ENCODE measurements around the gene MMP14. TPM values are rescaled to one million over a fixed set of nuclear protein-coding genes. Genes with fewer than 3 reads are reported as not detected.

MMP14 gene
- total and polyA plus RNA-seq, 5 donors, result 33.3 to 64.1 (median 48.6) TPM

DNA sequence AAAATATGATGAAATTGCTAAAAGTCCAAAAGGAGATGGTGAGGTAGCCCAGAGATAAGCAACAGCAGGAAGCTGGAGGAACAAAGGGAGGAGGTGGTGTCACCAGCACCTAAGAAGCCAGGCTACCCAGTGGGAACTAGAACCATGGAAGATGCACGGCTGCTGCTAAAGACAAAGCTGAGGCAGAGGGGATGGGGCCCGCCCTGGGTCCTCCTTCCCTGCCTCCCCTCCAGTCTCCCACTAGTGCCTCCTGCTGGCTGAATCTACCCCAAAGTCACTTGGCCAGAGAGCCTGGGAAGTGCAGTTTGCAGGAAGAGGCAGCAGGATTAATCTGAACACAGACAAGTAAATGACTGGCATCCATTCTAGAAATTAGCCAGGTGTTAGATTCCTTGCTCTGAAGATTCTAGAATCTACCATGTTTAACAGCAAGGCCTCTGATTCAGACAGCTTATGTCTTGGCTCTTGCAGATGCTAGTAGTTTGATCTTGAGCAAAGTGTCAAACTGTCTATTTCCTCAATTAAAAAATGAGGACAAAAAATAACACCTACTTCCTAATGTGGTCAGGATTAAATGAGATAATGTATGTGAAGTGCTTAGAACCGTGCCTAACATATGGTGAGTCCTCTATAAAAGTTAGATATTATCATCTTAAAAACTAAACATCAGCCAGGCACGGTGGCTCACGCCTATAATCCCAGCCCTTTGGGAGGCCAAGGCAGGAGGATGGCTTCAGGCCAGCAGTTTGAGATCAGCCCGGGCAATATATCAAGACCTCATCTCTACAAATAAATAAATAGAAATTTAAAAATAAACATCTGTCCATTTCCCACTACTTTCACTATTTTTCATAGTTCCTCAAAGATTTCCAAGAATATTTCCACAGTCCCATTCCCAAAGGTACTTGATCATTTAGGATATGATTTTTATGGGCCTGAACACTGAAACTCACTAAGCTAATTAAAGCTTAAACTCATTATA lies 29.3 kb downstream of the MMP14 start:
- intact Hi-C loops (cut with DNase I), result no loop called here
- DNase-seq (no peak), ATAC-seq (no peak)
- no peaks in the 10 kb centered on the region for H3K27me3 ChIP-seq (ENCODE audit: control insufficient read depth, insufficient read depth)
- H3K9me3 ChIP-seq (ENCODE audit: control insufficient read depth, low read length), result no peaks in the 10 kb centered on the region
- no peak overlapping the region for H3K4me3 ChIP-seq (ENCODE audit: low read length)
- peaks cover 2% of the 10 kb centered on the region for H3K4me1 ChIP-seq (ENCODE audit: control insufficient read depth, insufficient read depth, low read length)
- 46% methylated on average over 6 of the region's 6 CpGs for WGBS
- H3K27ac ChIP-seq (ENCODE audit: low read length), result no peak overlapping the region

- Histone ChIP-seq H3K27me3 (ENCODE audit: control insufficient read depth, insufficient read depth) (no peaks in the 10 kb centered on the region), H3K4me1 (ENCODE audit: control insufficient read depth, insufficient read depth, low read length) (peaks cover 2% of the 10 kb centered on the region), H3K27ac (ENCODE audit: low read length) (no peak overlapping the region), H3K4me3 (ENCODE audit: low read length) (no peak overlapping the region), H3K9me3 (ENCODE audit: control insufficient read depth, low read length) (no peaks in the 10 kb centered on the region)
- intact Hi-C loops (cut with DNase I), result no loop called here
- DNase-seq, result no peak
- no peak for ATAC-seq
- WGBS, result 98% methylated on average over 5 of the region's 5 CpGs
Measured at GRCh38 chr14:22866874-22867273, 30.5 kb downstream of the MMP14 start.

DNA sequence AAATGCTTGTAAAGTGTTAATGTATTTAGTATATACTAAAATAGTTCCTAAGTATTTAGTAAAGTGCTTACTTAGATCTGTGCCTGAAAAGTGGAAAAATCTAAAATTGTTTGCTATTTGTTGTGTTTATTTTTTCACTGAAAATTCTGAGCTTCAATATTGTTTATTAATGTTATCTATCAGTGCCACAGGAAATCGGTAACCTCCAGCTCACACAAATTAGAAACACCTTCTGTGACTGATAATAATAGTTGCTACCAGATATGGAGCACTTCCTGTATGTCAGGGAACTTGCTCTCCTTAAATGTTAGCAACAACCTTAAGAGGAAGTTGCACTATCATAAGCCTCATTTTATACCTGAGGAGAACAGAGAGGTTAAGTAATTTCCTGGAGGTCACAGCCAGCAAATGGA lies 34.4 kb downstream of the MMP14 start:
- Histone ChIP-seq H3K27me3 (ENCODE audit: control insufficient read depth, insufficient read depth) (no peaks in the 10 kb centered on the region), H3K9me3 (ENCODE audit: control insufficient read depth, low read length) (no peaks in the 10 kb centered on the region), H3K4me3 (ENCODE audit: low read length) (peak overlapping the region; percentile 72), H3K27ac (ENCODE audit: low read length) (peak overlapping the region; percentile 81), H3K4me1 (ENCODE audit: control insufficient read depth, insufficient read depth, low read length) (peaks cover 5% of the 10 kb centered on the region)
- WGBS, result 4% methylated on average over 1 of the region's 1 CpG
- intact Hi-C loops (cut with DNase I), result no loop called here
- no peak for DNase-seq
- ATAC-seq, result peak; percentile 4 to 6

DNA sequence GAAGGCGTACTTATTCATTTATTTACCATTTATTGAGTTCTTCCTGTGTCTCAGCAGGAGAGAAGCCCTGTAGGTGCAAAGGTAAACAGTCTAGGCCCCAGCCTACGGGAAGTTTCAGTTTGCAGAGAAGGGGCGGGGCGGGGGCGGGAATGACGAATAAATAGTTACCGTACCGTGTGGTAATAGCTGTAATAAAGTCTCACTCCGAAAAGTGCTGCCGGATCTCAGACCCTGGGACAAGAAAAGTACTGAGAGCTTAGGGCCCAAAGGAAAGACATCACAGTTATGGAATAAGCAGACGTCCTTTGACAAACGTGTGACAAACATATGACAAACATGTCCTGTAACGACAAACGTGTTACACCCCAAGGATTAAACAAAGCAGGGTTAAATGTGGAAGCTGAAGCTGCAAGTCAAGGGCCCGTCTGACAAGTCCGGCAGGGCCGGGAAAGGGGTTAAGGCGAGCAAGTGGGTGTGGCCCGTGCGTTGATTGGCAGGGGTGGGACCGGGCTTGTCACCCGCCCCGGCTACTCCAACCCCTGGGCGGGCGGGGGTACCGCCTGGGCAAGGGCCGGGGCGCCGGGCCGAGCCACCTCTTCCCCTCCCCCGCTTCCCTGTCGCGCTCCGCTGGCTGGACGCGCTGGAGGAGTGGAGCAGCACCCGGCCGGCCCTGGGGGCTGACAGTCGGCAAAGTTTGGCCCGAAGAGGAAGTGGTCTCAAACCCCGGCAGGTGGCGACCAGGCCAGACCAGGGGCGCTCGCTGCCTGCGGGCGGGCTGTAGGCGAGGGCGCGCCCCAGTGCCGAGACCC lies 35.0 kb downstream of the MMP14 start, which contains the start of gene LRP10:
LRP10 (plus strand) TSS at position 517 of the 809 bp plus-strand sequence. CDS start 564 bp downstream, outside the sequence.
- Histone ChIP-seq H3K27me3 (ENCODE audit: control insufficient read depth, insufficient read depth) (no peaks in the 10 kb centered on the region), H3K4me1 (ENCODE audit: control insufficient read depth, insufficient read depth, low read length) (peaks cover 5% of the 10 kb centered on the region), H3K4me3 (ENCODE audit: low read length) (peak within 1 kb of the TSS; percentile 72), H3K27ac (ENCODE audit: low read length) (peak within 1 kb of the TSS; percentile 81), H3K9me3 (ENCODE audit: control insufficient read depth, low read length) (no peaks in the 10 kb centered on the region)
- peak; percentile 92 to 97 (median 97) for DNase-seq
- under 1% methylated on average over 50 of the region's 50 CpGs for WGBS
- ATAC-seq, result peak; percentile 97
- intact Hi-C loops (cut with DNase I), result no loop called here

DNA sequence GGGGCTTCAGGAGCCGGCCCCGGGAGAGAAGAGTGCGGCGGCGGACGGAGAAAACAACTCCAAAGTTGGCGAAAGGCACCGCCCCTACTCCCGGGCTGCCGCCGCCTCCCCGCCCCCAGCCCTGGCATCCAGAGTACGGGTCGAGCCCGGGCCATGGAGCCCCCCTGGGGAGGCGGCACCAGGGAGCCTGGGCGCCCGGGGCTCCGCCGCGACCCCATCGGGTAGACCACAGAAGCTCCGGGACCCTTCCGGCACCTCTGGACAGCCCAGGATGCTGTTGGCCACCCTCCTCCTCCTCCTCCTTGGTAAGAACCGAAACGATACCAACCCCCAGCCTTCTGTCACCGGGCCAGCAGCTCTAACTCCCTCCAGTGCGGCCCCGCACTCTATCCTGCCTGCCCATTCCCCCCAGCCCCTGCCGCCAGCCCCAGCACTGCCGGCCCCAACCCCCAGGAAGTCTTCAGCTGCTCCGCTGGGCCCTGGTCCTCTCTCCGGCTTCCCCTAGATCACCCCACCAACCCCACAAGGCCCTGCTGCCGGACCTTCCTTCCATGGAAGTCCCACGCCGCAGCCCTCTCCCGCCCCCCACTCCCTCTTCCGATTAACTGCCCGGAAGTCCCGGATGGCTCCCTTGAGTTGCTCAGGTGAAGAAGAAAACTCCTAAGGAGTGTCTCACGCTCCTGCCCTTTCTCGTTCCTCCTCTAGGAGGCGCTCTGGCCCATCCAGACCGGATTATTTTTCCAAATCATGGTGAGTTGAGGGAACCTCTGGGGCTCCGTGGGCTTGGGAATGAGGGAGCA lies 35.8 kb downstream of the MMP14 start:
- Histone ChIP-seq H3K27ac (ENCODE audit: low read length) (peak overlapping the region; percentile 81), H3K4me1 (ENCODE audit: control insufficient read depth, insufficient read depth, low read length) (peaks cover 5% of the 10 kb centered on the region), H3K27me3 (ENCODE audit: control insufficient read depth, insufficient read depth) (no peaks in the 10 kb centered on the region), H3K9me3 (ENCODE audit: control insufficient read depth, low read length) (no peaks in the 10 kb centered on the region), H3K4me3 (ENCODE audit: low read length) (peak overlapping the region; percentile 72)
- DNase-seq (peak; percentile 75 to 91 (median 88)), ATAC-seq (peak; percentile 58 to 64)
- WGBS, result under 1% methylated on average over 45 of the region's 45 CpGs
- intact Hi-C loops (cut with DNase I), result no loop called here

DNA sequence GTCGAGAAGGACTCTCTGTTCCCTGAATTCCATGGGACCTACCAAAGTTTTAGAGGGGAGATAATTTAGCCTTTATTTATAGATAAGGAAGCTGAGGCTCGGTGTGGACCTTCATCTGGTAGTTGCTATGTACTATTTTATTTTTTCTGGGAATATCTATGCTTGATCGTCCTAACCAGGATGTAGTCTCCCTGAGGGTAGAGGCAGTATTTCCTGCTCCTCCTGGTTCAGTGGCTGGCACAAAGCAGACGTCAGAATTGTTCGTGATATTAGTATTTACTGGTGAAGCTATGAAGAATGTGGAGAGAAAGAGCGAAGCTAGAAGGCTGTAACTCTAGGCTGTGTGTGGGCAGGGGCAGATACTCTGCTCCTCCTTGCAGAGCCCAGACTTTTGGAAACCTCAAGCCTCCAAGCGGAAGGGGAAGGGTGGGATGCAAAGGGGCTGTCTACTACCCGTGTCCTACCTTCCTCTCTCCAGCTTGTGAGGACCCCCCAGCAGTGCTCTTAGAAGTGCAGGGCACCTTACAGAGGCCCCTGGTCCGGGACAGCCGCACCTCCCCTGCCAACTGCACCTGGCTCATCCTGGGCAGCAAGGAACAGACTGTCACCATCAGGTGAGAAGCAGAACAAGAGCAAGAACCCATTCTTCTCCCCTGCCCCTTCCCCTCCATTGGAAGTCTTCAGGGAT lies 36.6 kb downstream of the MMP14 start:
- DNase-seq (no peak), ATAC-seq (no peak)
- intact Hi-C loops (cut with DNase I), result no loop called here
- H3K4me3 ChIP-seq (ENCODE audit: low read length), result peak overlapping the region; percentile 72
- peak overlapping the region; percentile 81 for H3K27ac ChIP-seq (ENCODE audit: low read length)
- no peaks in the 10 kb centered on the region for H3K27me3 ChIP-seq (ENCODE audit: control insufficient read depth, insufficient read depth)
- peaks cover 5% of the 10 kb centered on the region for H3K4me1 ChIP-seq (ENCODE audit: control insufficient read depth, insufficient read depth, low read length)
- 51% methylated on average over 10 of the region's 10 CpGs for WGBS
- H3K9me3 ChIP-seq (ENCODE audit: control insufficient read depth, low read length), result no peaks in the 10 kb centered on the region

DNA sequence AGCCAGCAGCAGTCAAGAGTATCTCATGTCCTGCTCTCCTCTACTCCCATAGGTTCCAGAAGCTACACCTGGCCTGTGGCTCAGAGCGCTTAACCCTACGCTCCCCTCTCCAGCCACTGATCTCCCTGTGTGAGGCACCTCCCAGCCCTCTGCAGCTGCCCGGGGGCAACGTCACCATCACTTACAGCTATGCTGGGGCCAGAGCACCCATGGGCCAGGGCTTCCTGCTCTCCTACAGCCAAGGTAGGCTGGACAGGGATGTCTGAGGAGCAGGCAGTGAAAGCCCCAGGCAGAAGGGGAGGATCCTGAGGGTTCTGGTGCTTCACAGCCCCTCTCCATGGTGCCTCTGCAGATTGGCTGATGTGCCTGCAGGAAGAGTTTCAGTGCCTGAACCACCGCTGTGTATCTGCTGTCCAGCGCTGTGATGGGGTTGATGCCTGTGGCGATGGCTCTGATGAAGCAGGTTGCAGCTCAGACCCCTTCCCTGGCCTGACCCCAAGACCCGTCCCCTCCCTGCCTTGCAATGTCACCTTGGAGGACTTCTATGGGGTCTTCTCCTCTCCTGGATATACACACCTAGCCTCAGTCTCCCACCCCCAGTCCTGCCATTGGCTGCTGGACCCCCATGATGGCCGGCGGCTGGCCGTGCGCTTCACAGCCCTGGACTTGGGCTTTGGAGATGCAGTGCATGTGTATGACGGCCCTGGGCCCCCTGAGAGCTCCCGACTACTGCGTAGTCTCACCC lies 38.8 kb downstream of the MMP14 start:
- peaks cover 5% of the 10 kb centered on the region for H3K4me1 ChIP-seq (ENCODE audit: control insufficient read depth, insufficient read depth, low read length)
- DNase-seq, result no peak
- H3K27me3 ChIP-seq (ENCODE audit: control insufficient read depth, insufficient read depth), result no peaks in the 10 kb centered on the region
- intact Hi-C loops (cut with DNase I), result no loop called here
- WGBS, result 95% methylated on average over 15 of the region's 15 CpGs
- no peaks in the 10 kb centered on the region for H3K9me3 ChIP-seq (ENCODE audit: control insufficient read depth, low read length)
- ATAC-seq, result no peak
- H3K4me3 ChIP-seq (ENCODE audit: low read length), result no peak overlapping the region
- H3K27ac ChIP-seq (ENCODE audit: low read length), result no peak overlapping the region

DNA sequence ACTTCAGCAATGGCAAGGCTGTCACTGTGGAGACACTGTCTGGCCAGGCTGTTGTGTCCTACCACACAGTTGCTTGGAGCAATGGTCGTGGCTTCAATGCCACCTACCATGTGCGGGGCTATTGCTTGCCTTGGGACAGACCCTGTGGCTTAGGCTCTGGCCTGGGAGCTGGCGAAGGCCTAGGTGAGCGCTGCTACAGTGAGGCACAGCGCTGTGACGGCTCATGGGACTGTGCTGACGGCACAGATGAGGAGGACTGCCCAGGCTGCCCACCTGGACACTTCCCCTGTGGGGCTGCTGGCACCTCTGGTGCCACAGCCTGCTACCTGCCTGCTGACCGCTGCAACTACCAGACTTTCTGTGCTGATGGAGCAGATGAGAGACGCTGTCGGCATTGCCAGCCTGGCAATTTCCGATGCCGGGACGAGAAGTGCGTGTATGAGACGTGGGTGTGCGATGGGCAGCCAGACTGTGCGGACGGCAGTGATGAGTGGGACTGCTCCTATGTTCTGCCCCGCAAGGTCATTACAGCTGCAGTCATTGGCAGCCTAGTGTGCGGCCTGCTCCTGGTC lies 39.4 kb downstream of the MMP14 start:
- no peak overlapping the region for H3K4me3 ChIP-seq (ENCODE audit: low read length)
- intact Hi-C loops (cut with DNase I), result no loop called here
- H3K27me3 ChIP-seq (ENCODE audit: control insufficient read depth, insufficient read depth), result no peaks in the 10 kb centered on the region
- peaks cover 3% of the 10 kb centered on the region for H3K4me1 ChIP-seq (ENCODE audit: control insufficient read depth, insufficient read depth, low read length)
- no peaks in the 10 kb centered on the region for H3K9me3 ChIP-seq (ENCODE audit: control insufficient read depth, low read length)
- 95% methylated on average over 20 of the region's 20 CpGs for WGBS
- H3K27ac ChIP-seq (ENCODE audit: low read length), result no peak overlapping the region
- DNase-seq (no peak), ATAC-seq (no peak)

- ATAC-seq (no peak), DNase-seq (no peak)
- H3K27ac ChIP-seq (ENCODE audit: low read length), result no peak overlapping the region
- intact Hi-C loops (cut with DNase I), result no loop called here
- peaks cover 3% of the 10 kb centered on the region for H3K4me1 ChIP-seq (ENCODE audit: control insufficient read depth, insufficient read depth, low read length)
- 93% methylated on average over 22 of the region's 22 CpGs for WGBS
- no peaks in the 10 kb centered on the region for H3K9me3 ChIP-seq (ENCODE audit: control insufficient read depth, low read length)
- H3K4me3 ChIP-seq (ENCODE audit: low read length), result no peak overlapping the region
- no peaks in the 10 kb centered on the region for H3K27me3 ChIP-seq (ENCODE audit: control insufficient read depth, insufficient read depth)
Measured at GRCh38 chr14:22877000-22877501, 40.7 kb downstream of the MMP14 start.
